Smooth muscle cell (in vitro differentiated cells): ENCODE results near the gene GRID2. TPM values are rescaled to one million over a fixed set of nuclear protein-coding genes. Genes with fewer than 3 reads are reported as not detected.
"Not testable (repeated sequence)": the region's sequence is repeated elsewhere in the genome, so short reads cannot be mapped to it uniquely, and the experiment has no call there.

Experiments used
- DNase-seq: peaks from one replicate; lab custom pipeline; 2025; ENCODE audit not compliant: unreplicated experiment; lab: John Stamatoyannopoulos, UW
- H2AFZ ChIP-seq: fragments of 200-600 bp; sonication (generic); 2 replicates; pipeline ENCODE4 v1.6.0; 2016; ENCODE audit warnings: antibody characterized with exemption, low read depth, mild to moderate bottlenecking
- H3F3A ChIP-seq: fragments of 200-600 bp; sonication (generic); 2 replicates; pipeline ENCODE4 v1.6.0; 2017; ENCODE audit warnings: antibody characterized with exemption, low read depth
- H3K27ac ChIP-seq: fragments of 200-600 bp; sonication (generic); 2 replicates; pipeline ENCODE4 v1.5.1; 2016; ENCODE audit warnings: low read depth, mild to moderate bottlenecking
- H3K27me3 ChIP-seq: fragments of 200-600 bp; sonication (generic); 2 replicates; pipeline ENCODE4 v1.6.1; 2016; ENCODE audit warnings: low read depth, mild to moderate bottlenecking
- H3K36me3 ChIP-seq: fragments of 200-600 bp; sonication (generic); 2 replicates; pipeline ENCODE4 v1.5.1; 2016; ENCODE audit warnings: low read depth
- H3K4me1 ChIP-seq: fragments of 200-600 bp; sonication (generic); 2 replicates; pipeline ENCODE4 v1.5.1; 2016; ENCODE audit warnings: low read depth
- H3K4me2 ChIP-seq: fragments of 200-600 bp; sonication (generic); 2 replicates; pipeline ENCODE4 v1.6.0; 2016; ENCODE audit warnings: mild to moderate bottlenecking
- H3K4me3 ChIP-seq: fragments of 200-600 bp; sonication (generic); 2 replicates; pipeline ENCODE4 v1.5.1; 2016; ENCODE audit warnings: mild to moderate bottlenecking
- H3K79me2 ChIP-seq: fragments of 200-600 bp; sonication (generic); 2 replicates; pipeline ENCODE4 v1.6.0; 2016; ENCODE audit warnings: low read depth, mild to moderate bottlenecking
- H3K9ac ChIP-seq: fragments of 200-600 bp; sonication (generic); 2 replicates; pipeline ENCODE4 v1.6.0; 2016; ENCODE audit warnings: low read depth
- H3K9me3 ChIP-seq: fragments of 200-600 bp; sonication (generic); replicated peaks from 2 replicates; pipeline ENCODE4 v1.5.1; 2016; ENCODE audit warnings: low read depth
- H4K20me1 ChIP-seq: fragments of 200-600 bp; sonication (generic); 2 replicates; pipeline ENCODE4 v1.6.0; 2016; ENCODE audit warnings: low read depth
- CTCF ChIP-seq: fragments of 200-600 bp; sonication (generic); IDR thresholded peaks from 2 replicates; pipeline ENCODE4 v1.5.1; 2017; ENCODE audit warnings: borderline replicate concordance, mild to moderate bottlenecking, antibody characterized with exemption; ENCODE audit not compliant: insufficient read depth, poor library complexity, severe bottlenecking
- WGBS: methylation state at CpG from one replicate; pipeline ENCODE4 v1.1.7; 2016; ENCODE audit warnings: low lambda C conversion rate; 5-methylcytosine and 5-hydroxymethylcytosine counted together
- polyA plus RNA-seq: library from polyadenylated mRNA; unstranded; fragments of >200 nt; fragmentation: Nextera tagmentation; extraction: Ambion mirVana; gene quantifications from 2 replicates; pipeline ENCODE4 v1.2.1, GENCODE V29; 2016
- total RNA-seq: library from RNA; depleted of rRNA; stranded (reverse); fragments of >200 nt; gene quantifications from 2 replicates; pipeline ENCODE4 v1.2.3, GENCODE V29; 2014

Gene GRID2
- total and polyA plus RNA-seq, 2 experiments from 2014 or later = 1.2 TPM; not detected in 1

- Histone ChIP-seq H3K79me2 (no peaks in the 10 kb centered on the region), H3K27ac (no peak overlapping the region), H4K20me1 (no peaks in the 10 kb centered on the region), H3K4me3 (no peak overlapping the region), H3K36me3 (no peaks in the 10 kb centered on the region), H3K4me2 (no peak overlapping the region), H3K27me3 (no peaks in the 10 kb centered on the region), H3K4me1 (no peaks in the 10 kb centered on the region), H3K9ac (no peak overlapping the region), H2AFZ (no peak overlapping the region), H3F3A (no peaks in the 10 kb centered on the region), H3K9me3 (no peaks in the 10 kb centered on the region)
- WGBS = 97% methylated on average over 4 of the region's 4 CpGs
- TF ChIP-seq CTCF = no peak
- DNase-seq = no peak
Measured at GRCh38 chr4:92433272-92433758, 129.5 kb downstream of the GRID2 start.

- not testable (repeated sequence) for H3K9me3 ChIP-seq, H3K79me2 ChIP-seq, H2AFZ ChIP-seq, H3K36me3 ChIP-seq, H3K4me2 ChIP-seq, H3F3A ChIP-seq, H4K20me1 ChIP-seq, H3K9ac ChIP-seq, H3K4me1 ChIP-seq, H3K4me3 ChIP-seq, DNase-seq, H3K27ac ChIP-seq
- H3K27me3 ChIP-seq = peaks cover 23% of the 10 kb centered on the region
- WGBS = 41% methylated on average over 6 of the region's 6 CpGs
Measured at GRCh38 chr4:92438722-92439121, 135.0 kb downstream of the GRID2 start.

GRCh38 chr4:92442131-92442530, 138.4 kb downstream of the GRID2 start:
- H3K4me3 ChIP-seq, H3K9me3 ChIP-seq, DNase-seq, H3F3A ChIP-seq, H3K9ac ChIP-seq, H3K4me1 ChIP-seq, H4K20me1 ChIP-seq, H2AFZ ChIP-seq, H3K27ac ChIP-seq, H3K79me2 ChIP-seq, H3K36me3 ChIP-seq, H3K4me2 ChIP-seq: not testable (repeated sequence)
- H3K27me3 ChIP-seq = peaks cover 39% of the 10 kb centered on the region
- 29% methylated on average over 20 of the region's 20 CpGs for WGBS

- not testable (repeated sequence) for H3K4me1 ChIP-seq, H3K79me2 ChIP-seq, H3K9ac ChIP-seq, H2AFZ ChIP-seq, DNase-seq, H3F3A ChIP-seq, H3K27ac ChIP-seq, H3K9me3 ChIP-seq, H3K4me2 ChIP-seq, H4K20me1 ChIP-seq, H3K4me3 ChIP-seq, H3K36me3 ChIP-seq
- H3K27me3 ChIP-seq = peaks cover 39% of the 10 kb centered on the region
- 54% methylated on average over 13 of the region's 13 CpGs for WGBS
Measured at GRCh38 chr4:92444143-92444843, 140.5 kb downstream of the GRID2 start.

GRCh38 chr4:92445127-92445526, 141.4 kb downstream of the GRID2 start:
- WGBS = 10% methylated on average over 1 of the region's 1 CpG
- Histone ChIP-seq H3K4me3 (no peak overlapping the region), H3K9me3 (no peaks in the 10 kb centered on the region), H3K79me2 (no peaks in the 10 kb centered on the region), H3K27ac (no peak overlapping the region), H3K4me1 (no peaks in the 10 kb centered on the region), H3K4me2 (no peak overlapping the region), H3F3A (no peaks in the 10 kb centered on the region), H3K36me3 (no peaks in the 10 kb centered on the region), H4K20me1 (no peaks in the 10 kb centered on the region), H3K9ac (no peak overlapping the region), H3K27me3 (peaks cover 39% of the 10 kb centered on the region), H2AFZ (no peak overlapping the region)
- TF ChIP-seq CTCF = no peak
- DNase-seq = no peak
